ENCODE measurements around the gene HEXIM1. TPM values are rescaled to one million over a fixed set of nuclear protein-coding genes. Genes with fewer than 3 reads are reported as not detected.

HEXIM1 gene
- total and polyA plus RNA-seq, 4 experiments from 2014 or later: 2.8 to 30.8 (median 17.3) TPM

DNA sequence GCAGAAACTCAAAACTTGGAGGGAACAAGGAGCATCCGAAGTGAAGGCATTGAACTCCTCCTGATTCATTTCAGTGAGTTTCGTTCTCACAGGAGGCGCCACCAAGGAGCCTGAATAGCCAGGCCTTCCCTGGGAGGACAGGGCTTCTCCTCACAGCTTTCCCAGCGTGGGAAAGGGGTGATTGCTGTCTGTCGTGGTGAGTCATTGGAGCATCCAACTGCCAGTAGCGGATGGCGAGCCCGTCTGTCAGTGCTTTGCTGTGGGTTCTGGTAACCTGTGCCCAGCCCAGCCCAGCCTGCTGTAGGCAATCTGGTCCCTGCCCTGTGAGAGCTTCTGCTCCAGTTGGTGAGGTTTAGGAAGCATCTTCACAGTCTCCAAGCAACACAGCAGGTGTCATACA is 44.2 kb upstream of the HEXIM1 start:
- no peaks in the 10 kb centered on the region for H3K27me3 ChIP-seq (ENCODE audit: insufficient read depth, low read length)
- Mint-ChIP-seq H3K4me1 (no peaks in the 10 kb centered on the region), H3K4me3 (no peak overlapping the region), H3K27me3 (no peaks in the 10 kb centered on the region), H3K27ac (no peak overlapping the region), H3K36me3 (peaks cover 42 to 73% of the 10 kb centered on the region in 2 donors), H3K9me3 (no peaks in the 10 kb centered on the region)
- H3K9me3 ChIP-seq (ENCODE audit: control insufficient read depth in 1 of 2, low read length in 2 of 2): no peaks in the 10 kb centered on the region
- no peak overlapping the region for H3K27ac ChIP-seq (ENCODE audit: low read depth, low read length)
- no peak overlapping the region for H3K4me3 ChIP-seq (ENCODE audit: low read length in 2 of 2)
- intact Hi-C loops (cut with micrococcal nuclease): no loop called here
- H3K36me3 ChIP-seq (ENCODE audit: insufficient read depth, low read length): peaks cover 69% of the 10 kb centered on the region
- ChIA-PET CTCF (ENCODE audit: partially characterized antibody) (interaction anchor here (1.1 to 1.5 kb wide), 2 partner anchors 31 to 325 kb away, joined by 3 to 4 read pairs; partner anchors contain the start of gene ACBD4), POLR2A (ENCODE audit: partially characterized antibody) (no interaction called here)
- no peaks in the 10 kb centered on the region for H3K4me1 ChIP-seq (ENCODE audit: insufficient read depth, low read length)
- DNase-seq: no peak

DNA sequence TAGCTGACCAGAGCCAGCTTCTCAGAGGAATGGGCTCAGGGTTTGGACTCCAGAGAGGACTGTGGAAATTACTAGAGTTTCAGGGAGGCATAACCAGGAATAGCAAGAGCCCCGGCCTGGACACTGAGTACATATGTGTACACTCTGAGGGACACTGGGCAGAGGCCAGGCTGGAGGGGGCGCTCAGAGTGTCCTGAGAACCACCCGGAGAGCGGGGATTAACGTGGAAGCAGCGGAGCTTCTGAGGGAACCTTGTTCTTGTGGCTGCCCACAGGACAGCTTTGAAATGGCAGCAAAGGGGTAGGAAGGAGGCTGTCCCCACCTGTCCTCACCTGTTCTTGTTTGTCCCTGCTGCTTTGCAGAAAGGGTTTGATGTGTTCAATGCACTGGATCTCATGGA is 43.8 kb upstream of the HEXIM1 start:
- POLR2A ChIA-PET (ENCODE audit: partially characterized antibody): no interaction called here
- H3K36me3 Mint-ChIP-seq: peaks cover 38 to 70% of the 10 kb centered on the region in 2 donors
- H3K36me3 ChIP-seq (ENCODE audit: insufficient read depth, low read length): peaks cover 64% of the 10 kb centered on the region
- H3K9me3 Mint-ChIP-seq: no peaks in the 10 kb centered on the region
- DNase-seq: no peak
- H3K4me3 Mint-ChIP-seq: no peak overlapping the region
- H3K27me3 ChIP-seq (ENCODE audit: insufficient read depth, low read length): no peaks in the 10 kb centered on the region
- no peaks in the 10 kb centered on the region for H3K9me3 ChIP-seq (ENCODE audit: control insufficient read depth in 1 of 2, low read length in 2 of 2)
- peak overlapping the region in 1 of 7 donors; percentile 62 for H3K27ac Mint-ChIP-seq
- H3K27ac ChIP-seq (ENCODE audit: low read depth, low read length): no peak overlapping the region
- CTCF ChIA-PET (ENCODE audit: partially characterized antibody): interaction anchor here (1.1 kb wide), 1 partner anchor 325 kb away, joined by 3 read pairs; no protein-coding TSS in a partner anchor
- H3K4me3 ChIP-seq (ENCODE audit: low read length in 2 of 2): no peak overlapping the region
- no peaks in the 10 kb centered on the region for H3K4me1 ChIP-seq (ENCODE audit: insufficient read depth, low read length)
- H3K4me1 Mint-ChIP-seq: no peaks in the 10 kb centered on the region
- intact Hi-C loops (cut with micrococcal nuclease): no loop called here
- no peaks in the 10 kb centered on the region for H3K27me3 Mint-ChIP-seq

DNA sequence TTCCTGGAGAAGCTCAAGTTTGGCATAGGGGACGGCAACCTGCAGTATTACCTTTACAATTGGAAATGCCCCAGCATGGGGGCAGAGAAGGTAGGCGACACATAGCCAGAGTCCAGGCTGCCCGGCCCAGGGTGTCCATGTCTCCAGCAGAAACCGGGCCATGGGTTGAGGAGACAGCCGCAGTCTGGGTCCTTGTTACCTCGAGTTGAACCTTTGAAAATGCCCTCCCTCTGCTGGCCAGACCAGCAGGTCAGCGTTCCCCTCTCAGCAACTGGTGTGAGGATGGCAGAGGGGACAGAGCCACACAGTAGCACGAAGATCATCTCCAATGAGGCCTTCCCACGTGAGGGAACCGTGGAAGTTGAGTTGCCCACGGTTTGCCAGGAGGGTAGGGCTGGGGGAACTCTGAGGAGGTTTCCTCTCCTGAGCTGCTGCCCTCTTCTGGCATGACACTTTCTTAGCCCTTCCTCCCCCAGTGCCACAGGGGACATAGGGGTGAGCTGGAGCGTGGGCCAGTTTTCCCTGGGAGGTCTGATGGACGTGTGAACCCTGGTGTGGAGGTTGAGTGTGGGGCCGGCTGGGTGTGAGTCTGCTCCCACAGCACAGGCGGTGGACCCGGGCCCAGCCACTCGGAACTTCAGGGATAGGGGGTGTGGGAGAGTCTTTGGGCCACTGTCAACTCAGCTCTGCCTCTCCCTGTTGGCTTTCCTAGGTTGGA is 43.2 kb upstream of the HEXIM1 start:
- POLR2A ChIA-PET (ENCODE audit: partially characterized antibody): no interaction called here
- Histone ChIP-seq H3K4me1 (ENCODE audit: insufficient read depth, low read length) (no peaks in the 10 kb centered on the region), H3K27me3 (ENCODE audit: insufficient read depth, low read length) (no peaks in the 10 kb centered on the region), H3K36me3 (ENCODE audit: insufficient read depth, low read length) (peaks cover 59% of the 10 kb centered on the region), H3K4me3 (ENCODE audit: low read length in 2 of 2) (no peak overlapping the region), H3K9me3 (ENCODE audit: control insufficient read depth in 1 of 2, low read length in 2 of 2) (no peaks in the 10 kb centered on the region), H3K27ac (ENCODE audit: low read depth, low read length) (no peak overlapping the region)
- CTCF ChIA-PET (ENCODE audit: partially characterized antibody): interaction anchor here (1.1 kb wide), 1 partner anchor 326 kb away, joined by 3 read pairs; no protein-coding TSS in a partner anchor
- Mint-ChIP-seq H3K9me3 (no peaks in the 10 kb centered on the region), H3K4me1 (no peaks in the 10 kb centered on the region), H3K36me3 (peaks cover 38 to 68% of the 10 kb centered on the region in 2 donors), H3K4me3 (no peak overlapping the region), H3K27me3 (no peaks in the 10 kb centered on the region), H3K27ac (no peak overlapping the region)
- intact Hi-C loops (cut with micrococcal nuclease): no loop called here
- DNase-seq: no peak

GRCh38 chr17:45106096-45106495 is 42.2 kb upstream of the HEXIM1 start:
- Mint-ChIP-seq H3K4me3 (no peak overlapping the region), H3K36me3 (peaks cover 38 to 68% of the 10 kb centered on the region in 2 donors), H3K9me3 (no peaks in the 10 kb centered on the region), H3K4me1 (no peaks in the 10 kb centered on the region), H3K27me3 (no peaks in the 10 kb centered on the region), H3K27ac (no peak overlapping the region)
- no peak for DNase-seq
- ChIA-PET CTCF (ENCODE audit: partially characterized antibody) (no interaction called here), POLR2A (ENCODE audit: partially characterized antibody) (no interaction called here)
- H3K36me3 ChIP-seq (ENCODE audit: insufficient read depth, low read length): peaks cover 59% of the 10 kb centered on the region
- H3K4me3 ChIP-seq (ENCODE audit: low read length in 2 of 2): no peak overlapping the region
- no peak overlapping the region for H3K27ac ChIP-seq (ENCODE audit: low read depth, low read length)
- no peaks in the 10 kb centered on the region for H3K9me3 ChIP-seq (ENCODE audit: control insufficient read depth in 1 of 2, low read length in 2 of 2)
- intact Hi-C loops (cut with micrococcal nuclease): no loop called here
- H3K27me3 ChIP-seq (ENCODE audit: insufficient read depth, low read length): no peaks in the 10 kb centered on the region
- H3K4me1 ChIP-seq (ENCODE audit: insufficient read depth, low read length): no peaks in the 10 kb centered on the region

DNA sequence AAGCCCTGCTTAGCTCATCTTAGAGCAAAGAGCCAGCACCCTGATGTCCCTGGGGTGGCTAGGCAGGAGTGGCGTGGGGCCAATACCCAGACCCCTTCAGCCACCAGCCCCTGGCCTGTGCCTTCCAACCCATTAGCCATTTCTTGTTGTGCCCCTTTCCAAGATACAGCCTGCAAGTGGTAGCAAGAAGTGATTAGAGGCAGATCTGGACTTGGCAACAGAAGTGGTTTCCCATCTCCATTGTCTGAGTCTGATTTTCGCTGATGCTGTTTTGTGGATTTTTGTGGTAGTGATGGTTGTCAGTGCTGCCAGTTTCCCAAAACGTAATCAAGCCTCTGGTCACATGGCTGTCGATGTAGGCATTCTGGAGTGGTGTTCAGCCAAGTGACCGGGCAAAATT is 41.7 kb upstream of the HEXIM1 start:
- Histone ChIP-seq H3K4me3 (ENCODE audit: low read length in 2 of 2) (no peak overlapping the region), H3K36me3 (ENCODE audit: insufficient read depth, low read length) (peaks cover 58% of the 10 kb centered on the region), H3K27me3 (ENCODE audit: insufficient read depth, low read length) (no peaks in the 10 kb centered on the region), H3K4me1 (ENCODE audit: insufficient read depth, low read length) (no peaks in the 10 kb centered on the region), H3K9me3 (ENCODE audit: control insufficient read depth in 1 of 2, low read length in 2 of 2) (no peaks in the 10 kb centered on the region), H3K27ac (ENCODE audit: low read depth, low read length) (no peak overlapping the region)
- H3K36me3 Mint-ChIP-seq: peaks cover 37 to 68% of the 10 kb centered on the region in 2 donors
- ChIA-PET CTCF (ENCODE audit: partially characterized antibody) (no interaction called here), POLR2A (ENCODE audit: partially characterized antibody) (no interaction called here)
- H3K9me3 Mint-ChIP-seq: no peaks in the 10 kb centered on the region
- no peaks in the 10 kb centered on the region for H3K4me1 Mint-ChIP-seq
- no peak overlapping the region for H3K27ac Mint-ChIP-seq
- H3K27me3 Mint-ChIP-seq: no peaks in the 10 kb centered on the region
- no peak overlapping the region for H3K4me3 Mint-ChIP-seq
- DNase-seq: no peak
- intact Hi-C loops (cut with micrococcal nuclease): no loop called here

DNA sequence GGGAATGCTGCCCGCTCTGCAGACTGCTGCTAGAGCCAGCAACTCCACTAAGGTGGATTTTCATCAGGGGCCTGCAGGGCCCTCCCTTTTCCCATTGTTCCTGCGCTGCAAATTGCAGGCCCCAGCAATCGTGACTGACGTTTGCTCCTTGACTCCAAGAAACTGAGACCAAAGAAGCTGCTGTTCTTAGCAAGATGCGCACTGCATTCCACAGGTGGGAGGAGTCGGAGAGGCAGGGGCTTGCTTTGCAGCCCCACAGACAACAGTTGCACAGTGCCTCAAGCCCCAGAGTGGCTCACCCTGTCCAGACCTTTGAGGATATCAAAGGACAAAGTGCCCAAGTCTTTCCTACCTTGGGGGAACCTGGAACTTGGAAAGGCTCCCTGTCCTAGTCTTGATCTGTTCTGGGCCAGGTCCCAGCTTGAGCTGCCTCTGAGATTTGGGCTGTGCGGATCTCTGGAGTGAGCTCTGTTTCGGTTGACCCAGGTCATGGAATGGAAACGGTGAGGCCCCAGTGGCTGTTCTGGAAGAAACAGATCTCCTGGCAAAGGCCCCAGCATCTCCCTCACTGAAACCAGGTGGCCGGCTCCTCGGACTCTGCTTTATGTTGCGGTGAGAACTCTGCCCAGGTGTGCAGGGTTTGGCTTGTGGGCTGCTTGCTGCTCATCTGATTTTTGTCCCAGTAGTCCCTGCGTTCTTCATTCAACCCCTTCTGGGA is 40.8 kb upstream of the HEXIM1 start:
- POLR2A ChIA-PET (ENCODE audit: partially characterized antibody): no interaction called here
- CTCF ChIA-PET (ENCODE audit: partially characterized antibody): no interaction called here
- no peaks in the 10 kb centered on the region for H3K9me3 Mint-ChIP-seq
- no peaks in the 10 kb centered on the region for H3K4me1 Mint-ChIP-seq
- Histone ChIP-seq H3K4me3 (ENCODE audit: low read length in 2 of 2) (no peak overlapping the region), H3K9me3 (ENCODE audit: control insufficient read depth in 1 of 2, low read length in 2 of 2) (no peaks in the 10 kb centered on the region), H3K4me1 (ENCODE audit: insufficient read depth, low read length) (no peaks in the 10 kb centered on the region), H3K27ac (ENCODE audit: low read depth, low read length) (no peak overlapping the region), H3K36me3 (ENCODE audit: insufficient read depth, low read length) (peaks cover 49% of the 10 kb centered on the region), H3K27me3 (ENCODE audit: insufficient read depth, low read length) (no peaks in the 10 kb centered on the region)
- no peak overlapping the region for H3K27ac Mint-ChIP-seq
- DNase-seq: no peak
- intact Hi-C loops (cut with micrococcal nuclease): no loop called here
- no peak overlapping the region for H3K4me3 Mint-ChIP-seq
- H3K27me3 Mint-ChIP-seq: no peaks in the 10 kb centered on the region
- H3K36me3 Mint-ChIP-seq: peaks cover 29 to 59% of the 10 kb centered on the region in 2 donors

- CTCF ChIA-PET (ENCODE audit: partially characterized antibody): no interaction called here
- Histone ChIP-seq H3K27ac (ENCODE audit: low read depth, low read length) (no peak overlapping the region), H3K4me1 (ENCODE audit: insufficient read depth, low read length) (no peaks in the 10 kb centered on the region), H3K36me3 (ENCODE audit: insufficient read depth, low read length) (peaks cover 43% of the 10 kb centered on the region), H3K27me3 (ENCODE audit: insufficient read depth, low read length) (no peaks in the 10 kb centered on the region), H3K9me3 (ENCODE audit: control insufficient read depth in 1 of 2, low read length in 2 of 2) (no peaks in the 10 kb centered on the region), H3K4me3 (ENCODE audit: low read length in 2 of 2) (no peak overlapping the region)
- POLR2A ChIA-PET (ENCODE audit: partially characterized antibody): no interaction called here
- Mint-ChIP-seq H3K9me3 (no peaks in the 10 kb centered on the region), H3K27me3 (no peaks in the 10 kb centered on the region), H3K4me1 (no peaks in the 10 kb centered on the region), H3K4me3 (no peak overlapping the region), H3K36me3 (peaks cover 24 to 54% of the 10 kb centered on the region in 2 donors), H3K27ac (peak overlapping the region in 1 of 7 donors; percentile 23)
- intact Hi-C loops (cut with micrococcal nuclease): no loop called here
- DNase-seq: no peak
Measured at GRCh38 chr17:45108051-45108450, 40.2 kb upstream of the HEXIM1 start.

Measured in CD4-positive, alpha-beta memory T cell (primary cell).